H9 (cell line): ENCODE data around the gene SLC23A2. TPM values are rescaled to one million over a fixed set of nuclear protein-coding genes. Genes with fewer than 3 reads are reported as not detected.

Source experiments
- DNase-seq: peaks from one replicate; pipeline ENCODE4 v3.0.0-alpha.2; 2017
- H2AFZ ChIP-seq: one replicate; pipeline ENCODE4 v1.6.1; 2013; ENCODE audit warnings: mild to moderate bottlenecking, low read length, control low read depth, moderate library complexity
- H2AK5ac ChIP-seq: 2 replicates; pipeline ENCODE4 v1.6.1; 2013; ENCODE audit warnings: low read length, control low read depth, mixed read lengths; ENCODE audit not compliant: insufficient read length
- H2BK120ac ChIP-seq: one replicate; pipeline ENCODE4 v1.6.1; 2013; ENCODE audit warnings: low read depth, mild to moderate bottlenecking, low read length, control low read depth, inconsistent platforms; ENCODE audit not compliant: poor library complexity, severe bottlenecking
- H2BK12ac ChIP-seq: 2 replicates; pipeline ENCODE4 v1.6.1; 2013; ENCODE audit warnings: low read length, control low read depth, mixed read lengths, low read depth; ENCODE audit not compliant: insufficient read length
- H2BK15ac ChIP-seq: 2 replicates; pipeline ENCODE4 v1.6.1; 2013; ENCODE audit warnings: low read depth, low read length, control low read depth
- H2BK20ac ChIP-seq: one replicate; pipeline ENCODE4 v1.6.1; 2013; ENCODE audit warnings: low read depth, mild to moderate bottlenecking, low read length, control low read depth, inconsistent platforms; ENCODE audit not compliant: poor library complexity, severe bottlenecking
- H2BK5ac ChIP-seq: 2 replicates; pipeline ENCODE4 v1.6.1; 2013; ENCODE audit warnings: low read length, control low read depth, mixed read lengths; ENCODE audit not compliant: insufficient read length
- H3K14ac ChIP-seq: 2 replicates; pipeline ENCODE4 v1.6.1; 2013; ENCODE audit warnings: low read length, control low read depth; ENCODE audit not compliant: insufficient read depth
- H3K18ac ChIP-seq: 2 replicates; pipeline ENCODE4 v1.6.1; 2013; ENCODE audit warnings: low read depth, mild to moderate bottlenecking, mixed read lengths, low read length, control low read depth; ENCODE audit not compliant: insufficient read length
- H3K23ac ChIP-seq: 2 replicates; pipeline ENCODE4 v1.6.1; 2013; ENCODE audit warnings: low read length, control low read depth, mixed read lengths, low read depth; ENCODE audit not compliant: insufficient read length
- H3K23me2 ChIP-seq: 2 replicates; pipeline ENCODE4 v1.6.1; 2013; ENCODE audit warnings: low read depth, mild to moderate bottlenecking, mixed read lengths, low read length, control low read depth; ENCODE audit not compliant: insufficient read length, poor library complexity, severe bottlenecking
- H3K27ac ChIP-seq: 2 replicates; pipeline ENCODE4 v1.5.1; 2013; ENCODE audit warnings: low read length, control low read depth, mixed read lengths, low read depth; ENCODE audit not compliant: insufficient read length
- H3K27me3 ChIP-seq: 2 replicates; pipeline ENCODE4 v1.6.1; 2013; ENCODE audit warnings: low read length, control low read depth, inconsistent platforms; ENCODE audit not compliant: insufficient read depth
- H3K4ac ChIP-seq: 2 replicates; pipeline ENCODE4 v1.6.1; 2013; ENCODE audit warnings: low read depth, mild to moderate bottlenecking, control low read depth, inconsistent platforms, low read length, moderate library complexity
- H3K4me1 ChIP-seq: 2 replicates; pipeline ENCODE4 v1.6.1; 2013; ENCODE audit warnings: low read length, control low read depth, inconsistent platforms; ENCODE audit not compliant: insufficient read depth
- H3K4me2 ChIP-seq: 2 replicates; pipeline ENCODE4 v1.6.1; 2013; ENCODE audit warnings: low read length, control low read depth, mixed read lengths; ENCODE audit not compliant: insufficient read length, insufficient read depth
- H3K56ac ChIP-seq: 2 replicates; pipeline ENCODE4 v1.6.1; 2013; ENCODE audit warnings: low read depth, mild to moderate bottlenecking, mixed read lengths, low read length, control low read depth; ENCODE audit not compliant: insufficient read length
- H3K79me1 ChIP-seq: 2 replicates; pipeline ENCODE4 v1.6.1; 2013; ENCODE audit warnings: low read depth, mild to moderate bottlenecking, moderate library complexity, low read length, control low read depth, inconsistent platforms; ENCODE audit not compliant: insufficient read depth, poor library complexity, severe bottlenecking
- H3K79me2 ChIP-seq: 2 replicates; pipeline ENCODE4 v1.6.1; 2013; ENCODE audit warnings: low read length, control low read depth, inconsistent platforms; ENCODE audit not compliant: insufficient read depth
- H3K9ac ChIP-seq: 2 replicates; pipeline ENCODE4 v1.6.1; 2013; ENCODE audit warnings: low read length, control low read depth, mixed read lengths; ENCODE audit not compliant: insufficient read length; ENCODE audit errors: extremely low read depth
- H3K9me3 ChIP-seq: one replicate; pipeline ENCODE4 v1.6.1; 2013; ENCODE audit warnings: low read depth, low read length, inconsistent platforms; ENCODE audit not compliant: control insufficient read depth
- H3T11ph ChIP-seq: one replicate; pipeline ENCODE4 v1.6.1; 2013; ENCODE audit warnings: mild to moderate bottlenecking, low read length, control low read depth, inconsistent platforms
- H4K20me1 ChIP-seq: one replicate; pipeline ENCODE4 v1.6.1; 2013; ENCODE audit not compliant: control insufficient read depth, insufficient read length, insufficient read depth
- H4K5ac ChIP-seq: 2 replicates; pipeline ENCODE4 v1.6.1; 2013; ENCODE audit warnings: low read depth, mild to moderate bottlenecking, mixed read lengths, low read length, control low read depth; ENCODE audit not compliant: insufficient read length
- H4K8ac ChIP-seq: replicated peaks from 2 replicates; pipeline ENCODE4 v1.6.1; 2013; ENCODE audit warnings: low read length, control low read depth, mixed read lengths, low read depth; ENCODE audit not compliant: insufficient read length
- H4K91ac ChIP-seq: 2 replicates; pipeline ENCODE4 v1.6.1; 2013; ENCODE audit warnings: low read depth, mild to moderate bottlenecking, moderate library complexity, mixed read lengths, low read length, control low read depth; ENCODE audit not compliant: insufficient read length
- H3K27ac Mint-ChIP-seq, 3 experiments: 2 replicates in 2 of 3; 3 replicates in 1 of 3; pipeline ENCODE4 v1.8.0; 2020 to 2021; ENCODE audit warnings: mixed read lengths in 3 of 3, mild to moderate bottlenecking in 1 of 3, moderate library complexity in 1 of 3
- H3K27me3 Mint-ChIP-seq: 2 replicates; pipeline ENCODE4 v1.8.0; 2021; ENCODE audit warnings: low read depth, mild to moderate bottlenecking, moderate library complexity, mixed read lengths
- H3K36me3 Mint-ChIP-seq, 3 experiments: 2 replicates in 2 of 3; 3 replicates in 1 of 3; pipeline ENCODE4 v1.8.0; 2020 to 2021; ENCODE audit warnings: low read depth in 3 of 3, mixed read lengths in 3 of 3; ENCODE audit not compliant: insufficient read depth in 1 of 3
- H3K4me1 Mint-ChIP-seq, 2 experiments: 2 replicates each; pipeline ENCODE4 v1.8.0; 2020; ENCODE audit warnings: mixed read lengths in 2 of 2
- H3K4me3 Mint-ChIP-seq, 2 experiments: 2 replicates in 1 of 2; 3 replicates in 1 of 2; pipeline ENCODE4 v1.8.0; 2020 to 2021; ENCODE audit warnings: mild to moderate bottlenecking in 2 of 2, mixed read lengths in 2 of 2, moderate library complexity in 1 of 2
- H3K9me3 Mint-ChIP-seq, 2 experiments: 2 replicates in 1 of 2; 3 replicates in 1 of 2; pipeline ENCODE4 v1.8.0; 2020; ENCODE audit warnings: mild to moderate bottlenecking in 2 of 2, mixed read lengths in 2 of 2, moderate library complexity in 1 of 2
- WGBS: extraction: QIAGEN DNeasy Blood & Tissue Kit; methylation state at CpG from one replicate; pipeline ENCODE4 v1.1.7; 2013; ENCODE audit warnings: missing lambda C conversion rate, low lambda C conversion rate, mixed read lengths; ENCODE audit not compliant: insufficient read length; ENCODE audit errors: extremely low coverage; 5-methylcytosine and 5-hydroxymethylcytosine counted together
- total RNA-seq: library from RNA; stranded (reverse); gene quantifications from 2 replicates; pipeline ENCODE4 v1.2.1, GENCODE V29; 2021
- TF ChIP-seq, protein P1 (sequence below): fragments of 200-600 bp; sonication (generic); conservative IDR thresholded peaks from 3 replicates; pipeline ENCODE4 v1.8.0; 2021; ENCODE audit warnings: antibody characterized with exemption, mild to moderate bottlenecking

SLC23A2 gene
- total RNA-seq, 1 experiment from 2014 or later, result 16.5 TPM

DNA sequence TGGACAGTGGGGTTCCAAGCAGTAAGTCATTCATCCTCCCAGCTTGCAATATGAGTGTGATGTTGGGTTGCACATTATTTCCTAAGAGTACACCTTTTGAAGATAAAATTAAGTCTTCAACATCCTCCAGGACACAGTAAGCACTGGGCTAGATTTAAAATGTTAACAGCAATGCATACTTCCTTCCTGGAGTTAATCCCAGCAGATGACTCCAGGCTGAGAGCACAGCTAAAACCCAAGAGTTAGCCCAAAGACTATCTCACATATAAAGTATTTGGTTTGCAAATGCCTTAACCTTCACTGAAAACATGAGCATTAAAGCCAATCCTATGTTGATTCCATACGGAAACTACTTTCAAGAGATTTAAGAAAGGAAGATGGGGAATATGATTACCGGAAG lies 69.2 kb downstream of the SLC23A2 start:
- Mint-ChIP-seq H3K27me3 (no peaks in the 10 kb centered on the region; the same call in 1 of the 2 replicates), H3K9me3 (no peaks in the 10 kb centered on the region), H3K4me1 (peaks cover 13% of the 10 kb centered on the region in 2 experiments), H3K4me3 (no peak overlapping the region), H3K36me3 (no peaks in the 10 kb centered on the region; a peak in 3 of 7 replicates), H3K27ac (no peak overlapping the region)
- Histone ChIP-seq H3K79me1 (no peaks in the 10 kb centered on the region), H3K56ac (no peak overlapping the region), H3K4me1 (peaks cover 5% of the 10 kb centered on the region; the same call in 1 of the 2 replicates), H4K91ac (no peak overlapping the region), H3K18ac (no peak overlapping the region), H4K20me1 (no peaks in the 10 kb centered on the region), H3K23me2 (no peaks in the 10 kb centered on the region), H3K23ac (no peak overlapping the region), H4K8ac (no peak overlapping the region), H3K9ac (no peak overlapping the region), H2BK120ac (no peak overlapping the region), H4K5ac (no peak overlapping the region), H3K79me2 (no peaks in the 10 kb centered on the region), H2AFZ (no peak overlapping the region), H3K14ac (no peak overlapping the region), H2BK15ac (no peak overlapping the region), H3K27ac (no peak overlapping the region), H3T11ph (no peak overlapping the region), H3K4me2 (no peak overlapping the region), H2AK5ac (no peak overlapping the region), H3K27me3 (no peaks in the 10 kb centered on the region), H2BK20ac (no peak overlapping the region), H3K9me3 (no peaks in the 10 kb centered on the region), H2BK12ac (no peak overlapping the region), H2BK5ac (no peak overlapping the region), H3K4ac (no peak overlapping the region)
- no CpG with 5 or more reads among the region's 2 CpGs for WGBS
- TF ChIP-seq, protein P1, sequence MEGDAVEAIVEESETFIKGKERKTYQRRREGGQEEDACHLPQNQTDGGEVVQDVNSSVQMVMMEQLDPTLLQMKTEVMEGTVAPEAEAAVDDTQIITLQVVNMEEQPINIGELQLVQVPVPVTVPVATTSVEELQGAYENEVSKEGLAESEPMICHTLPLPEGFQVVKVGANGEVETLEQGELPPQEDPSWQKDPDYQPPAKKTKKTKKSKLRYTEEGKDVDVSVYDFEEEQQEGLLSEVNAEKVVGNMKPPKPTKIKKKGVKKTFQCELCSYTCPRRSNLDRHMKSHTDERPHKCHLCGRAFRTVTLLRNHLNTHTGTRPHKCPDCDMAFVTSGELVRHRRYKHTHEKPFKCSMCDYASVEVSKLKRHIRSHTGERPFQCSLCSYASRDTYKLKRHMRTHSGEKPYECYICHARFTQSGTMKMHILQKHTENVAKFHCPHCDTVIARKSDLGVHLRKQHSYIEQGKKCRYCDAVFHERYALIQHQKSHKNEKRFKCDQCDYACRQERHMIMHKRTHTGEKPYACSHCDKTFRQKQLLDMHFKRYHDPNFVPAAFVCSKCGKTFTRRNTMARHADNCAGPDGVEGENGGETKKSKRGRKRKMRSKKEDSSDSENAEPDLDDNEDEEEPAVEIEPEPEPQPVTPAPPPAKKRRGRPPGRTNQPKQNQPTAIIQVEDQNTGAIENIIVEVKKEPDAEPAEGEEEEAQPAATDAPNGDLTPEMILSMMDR, result no peak
- no peak for DNase-seq
